ENCODE results near the gene ALK.

ALK gene

DNA sequence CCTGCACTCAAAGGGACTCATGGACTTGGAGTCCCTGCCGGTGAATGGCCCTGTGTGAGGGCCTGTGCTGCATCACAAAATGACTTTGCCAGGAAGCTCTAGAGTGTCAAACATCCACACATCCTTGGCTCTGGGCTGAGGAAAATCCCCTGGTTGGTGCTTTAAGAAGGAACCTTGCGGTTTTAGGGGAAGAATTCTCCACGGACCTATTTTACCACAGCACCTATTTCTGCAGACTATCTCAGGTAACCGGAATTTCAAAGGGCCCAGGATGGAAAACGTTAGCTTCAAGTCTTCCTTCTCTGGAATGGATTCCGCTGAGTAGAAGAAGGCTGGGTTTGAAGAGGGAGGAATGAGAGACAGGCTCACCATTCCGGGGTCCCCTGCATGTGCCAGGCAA lies 166.2 kb downstream of the ALK start:
- no peak for TF ChIP-seq GATA3 (IDR thresholded peaks at IDR 0.05; ENCODE audit: low read depth, low read length)
- no peak for TF ChIP-seq GATA2 (IDR thresholded peaks at IDR 0.05; ENCODE audit: low read depth, low read length)

GRCh38 chr2:29753671-29754444 lies 167.5 kb downstream of the ALK start:
- TF ChIP-seq GATA3 (IDR thresholded peaks at IDR 0.05; ENCODE audit: low read depth, low read length) (0 out of 2 replicates have a peak, but pooled peaks have one; percentile 51), GATA2 (IDR thresholded peaks at IDR 0.05; ENCODE audit: low read depth, low read length) (peak; percentile 93)

GRCh38 chr2:29751390-29751789 lies 170.0 kb downstream of the ALK start:
- TF ChIP-seq GATA2 (IDR thresholded peaks at IDR 0.05; ENCODE audit: low read depth, low read length) = no peak
- TF ChIP-seq GATA3 (IDR thresholded peaks at IDR 0.05; ENCODE audit: low read depth, low read length) = no peak

DNA sequence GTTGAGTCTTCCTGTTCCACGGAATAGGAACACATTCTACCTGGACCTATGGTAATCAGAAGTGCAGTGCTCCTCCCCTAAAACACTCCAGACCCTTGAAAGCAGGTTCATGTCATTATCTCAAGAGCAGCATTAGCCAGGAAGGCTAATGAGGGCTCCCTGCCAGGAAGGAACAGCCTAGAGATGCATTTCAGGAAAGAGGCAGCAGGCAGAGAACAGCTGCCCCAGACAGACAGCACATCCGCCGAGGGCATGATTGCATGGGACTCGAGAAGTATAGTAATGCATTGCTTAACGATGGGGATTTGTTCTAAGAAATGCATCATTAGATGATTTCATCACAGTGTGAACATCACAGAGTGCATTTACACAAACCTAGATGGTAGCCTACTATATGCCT lies 171.5 kb downstream of the ALK start:
- TF ChIP-seq GATA2 (IDR thresholded peaks at IDR 0.05; ENCODE audit: low read depth, low read length) (no peak), GATA3 (IDR thresholded peaks at IDR 0.05; ENCODE audit: low read depth, low read length) (no peak)

GRCh38 chr2:29749041-29749440 lies 172.3 kb downstream of the ALK start:
- no peak for TF ChIP-seq GATA2 (IDR thresholded peaks at IDR 0.05; ENCODE audit: low read depth, low read length)
- TF ChIP-seq GATA3 (IDR thresholded peaks at IDR 0.05; ENCODE audit: low read depth, low read length) = no peak

GRCh38 chr2:29747786-29748470 lies 173.5 kb downstream of the ALK start:
- no peak for TF ChIP-seq GATA3 (IDR thresholded peaks at IDR 0.05; ENCODE audit: low read depth, low read length)
- TF ChIP-seq GATA2 (IDR thresholded peaks at IDR 0.05; ENCODE audit: low read depth, low read length) = no peak

GRCh38 chr2:29744976-29745375 lies 176.4 kb downstream of the ALK start:
- TF ChIP-seq GATA2 (IDR thresholded peaks at IDR 0.05; ENCODE audit: low read depth, low read length) (no peak), GATA3 (IDR thresholded peaks at IDR 0.05; ENCODE audit: low read depth, low read length) (no peak)

- TF ChIP-seq GATA2 (IDR thresholded peaks at IDR 0.05; ENCODE audit: low read depth, low read length) (no peak), GATA3 (IDR thresholded peaks at IDR 0.05; ENCODE audit: low read depth, low read length) (no peak)
These were observed 177.9 kb downstream of the ALK start for GRCh38 chr2:29743516-29743915.

- TF ChIP-seq GATA2 (IDR thresholded peaks at IDR 0.05; ENCODE audit: low read depth, low read length) = no peak
- TF ChIP-seq GATA3 (IDR thresholded peaks at IDR 0.05; ENCODE audit: low read depth, low read length) = no peak
These were observed 178.7 kb downstream of the ALK start for GRCh38 chr2:29742656-29743055.

DNA sequence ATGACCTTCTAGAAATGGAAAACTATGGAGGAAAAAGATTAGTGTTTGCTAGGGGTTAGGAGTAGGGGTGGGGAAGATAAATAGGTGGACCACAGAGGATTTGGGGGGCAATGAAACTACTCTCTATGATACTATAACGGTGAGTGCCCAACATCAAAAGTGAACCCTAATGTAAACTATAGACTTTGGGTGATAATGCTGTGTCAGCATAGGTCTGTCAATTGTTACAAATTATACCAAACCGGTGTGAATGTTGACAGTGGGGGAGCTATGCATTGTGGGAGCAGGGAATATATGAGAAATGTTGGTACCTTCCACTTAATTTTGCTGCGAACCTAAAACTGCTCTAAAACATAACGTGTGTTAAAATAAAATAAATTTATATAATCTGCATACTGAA lies 180.3 kb downstream of the ALK start:
- TF ChIP-seq GATA2 (IDR thresholded peaks at IDR 0.05; ENCODE audit: low read depth, low read length) = no peak
- no peak for TF ChIP-seq GATA3 (IDR thresholded peaks at IDR 0.05; ENCODE audit: low read depth, low read length)

DNA sequence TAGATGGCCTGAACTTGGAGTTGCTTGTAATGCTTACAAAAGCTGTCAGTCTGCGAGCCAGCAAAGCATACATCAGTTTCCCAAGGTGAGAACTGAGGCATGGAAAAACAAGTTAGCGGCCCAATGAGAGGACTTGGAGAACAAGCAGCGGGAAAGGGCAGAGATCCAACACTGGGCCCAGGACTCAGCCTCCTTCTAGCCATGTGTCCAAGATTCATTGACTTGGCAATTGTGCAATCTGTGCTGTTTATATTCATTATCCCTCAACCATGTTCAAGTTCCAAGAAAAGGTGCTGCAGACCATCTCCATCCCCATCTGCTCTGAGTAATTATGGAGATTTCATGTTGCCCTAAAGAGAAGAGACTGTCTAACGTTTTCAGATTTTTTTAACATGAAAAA lies 187.4 kb downstream of the ALK start:
- TF ChIP-seq GATA3 (IDR thresholded peaks at IDR 0.05; ENCODE audit: low read depth, low read length) (no peak), GATA2 (IDR thresholded peaks at IDR 0.05; ENCODE audit: low read depth, low read length) (no peak)

- no peak for TF ChIP-seq GATA2 (IDR thresholded peaks at IDR 0.05; ENCODE audit: low read depth, low read length)
- no peak for TF ChIP-seq GATA3 (IDR thresholded peaks at IDR 0.05; ENCODE audit: low read depth, low read length)
These were observed 188.2 kb downstream of the ALK start for GRCh38 chr2:29733213-29733612.

GRCh38 chr2:29731948-29732347 lies 189.4 kb downstream of the ALK start:
- no peak for TF ChIP-seq GATA2 (IDR thresholded peaks at IDR 0.05; ENCODE audit: low read depth, low read length)
- TF ChIP-seq GATA3 (IDR thresholded peaks at IDR 0.05; ENCODE audit: low read depth, low read length) = no peak

DNA sequence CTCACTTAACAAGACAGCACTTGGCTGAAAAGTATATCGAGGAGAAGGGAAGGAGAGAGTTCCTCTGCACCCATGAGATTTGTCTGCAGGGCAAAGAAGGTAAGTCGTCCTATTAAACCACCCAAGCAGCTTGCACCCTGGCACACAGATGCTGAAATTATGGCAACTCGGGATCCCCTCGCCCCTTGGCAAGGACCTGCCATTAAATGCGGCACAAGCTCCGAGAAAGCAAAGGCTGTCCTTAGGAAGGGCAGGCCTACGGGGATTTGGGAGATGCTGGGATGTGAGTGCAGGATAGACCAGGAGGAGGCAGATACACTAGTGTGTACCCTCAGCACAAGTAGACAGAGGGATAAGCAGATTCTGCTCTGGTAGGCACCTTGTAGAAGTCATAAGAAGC lies 191.5 kb downstream of the ALK start:
- TF ChIP-seq GATA3 (IDR thresholded peaks at IDR 0.05; ENCODE audit: low read depth, low read length) = no peak
- no peak for TF ChIP-seq GATA2 (IDR thresholded peaks at IDR 0.05; ENCODE audit: low read depth, low read length)

GRCh38 chr2:29729401-29729800 lies 192.0 kb downstream of the ALK start:
- TF ChIP-seq GATA3 (IDR thresholded peaks at IDR 0.05; ENCODE audit: low read depth, low read length) (no peak), GATA2 (IDR thresholded peaks at IDR 0.05; ENCODE audit: low read depth, low read length) (no peak)
